H9 (cell line): Measurements from ENCODE around the gene YES1. TPM values are rescaled to one million over a fixed set of nuclear protein-coding genes. Genes with fewer than 3 reads are reported as not detected.

Source experiments
- DNase-seq: peaks from one replicate; pipeline ENCODE4 v3.0.0-alpha.2; 2017
- H2AFZ ChIP-seq: one replicate; pipeline ENCODE4 v1.6.1; 2013; ENCODE audit warnings: mild to moderate bottlenecking, low read length, control low read depth, moderate library complexity
- H2AK5ac ChIP-seq: 2 replicates; pipeline ENCODE4 v1.6.1; 2013; ENCODE audit warnings: low read length, control low read depth, mixed read lengths; ENCODE audit not compliant: insufficient read length
- H2BK120ac ChIP-seq: one replicate; pipeline ENCODE4 v1.6.1; 2013; ENCODE audit warnings: low read depth, mild to moderate bottlenecking, low read length, control low read depth, inconsistent platforms; ENCODE audit not compliant: poor library complexity, severe bottlenecking
- H2BK12ac ChIP-seq: 2 replicates; pipeline ENCODE4 v1.6.1; 2013; ENCODE audit warnings: low read length, control low read depth, mixed read lengths, low read depth; ENCODE audit not compliant: insufficient read length
- H2BK15ac ChIP-seq: 2 replicates; pipeline ENCODE4 v1.6.1; 2013; ENCODE audit warnings: low read depth, low read length, control low read depth
- H2BK20ac ChIP-seq: one replicate; pipeline ENCODE4 v1.6.1; 2013; ENCODE audit warnings: low read depth, mild to moderate bottlenecking, low read length, control low read depth, inconsistent platforms; ENCODE audit not compliant: poor library complexity, severe bottlenecking
- H2BK5ac ChIP-seq: 2 replicates; pipeline ENCODE4 v1.6.1; 2013; ENCODE audit warnings: low read length, control low read depth, mixed read lengths; ENCODE audit not compliant: insufficient read length
- H3K14ac ChIP-seq: 2 replicates; pipeline ENCODE4 v1.6.1; 2013; ENCODE audit warnings: low read length, control low read depth; ENCODE audit not compliant: insufficient read depth
- H3K18ac ChIP-seq: 2 replicates; pipeline ENCODE4 v1.6.1; 2013; ENCODE audit warnings: low read depth, mild to moderate bottlenecking, mixed read lengths, low read length, control low read depth; ENCODE audit not compliant: insufficient read length
- H3K23ac ChIP-seq: 2 replicates; pipeline ENCODE4 v1.6.1; 2013; ENCODE audit warnings: low read length, control low read depth, mixed read lengths, low read depth; ENCODE audit not compliant: insufficient read length
- H3K23me2 ChIP-seq: 2 replicates; pipeline ENCODE4 v1.6.1; 2013; ENCODE audit warnings: low read depth, mild to moderate bottlenecking, mixed read lengths, low read length, control low read depth; ENCODE audit not compliant: insufficient read length, poor library complexity, severe bottlenecking
- H3K27ac ChIP-seq: 2 replicates; pipeline ENCODE4 v1.5.1; 2013; ENCODE audit warnings: low read length, control low read depth, mixed read lengths, low read depth; ENCODE audit not compliant: insufficient read length
- H3K27me3 ChIP-seq: 2 replicates; pipeline ENCODE4 v1.6.1; 2013; ENCODE audit warnings: low read length, control low read depth, inconsistent platforms; ENCODE audit not compliant: insufficient read depth
- H3K4ac ChIP-seq: 2 replicates; pipeline ENCODE4 v1.6.1; 2013; ENCODE audit warnings: low read depth, mild to moderate bottlenecking, control low read depth, inconsistent platforms, low read length, moderate library complexity
- H3K4me1 ChIP-seq: 2 replicates; pipeline ENCODE4 v1.6.1; 2013; ENCODE audit warnings: low read length, control low read depth, inconsistent platforms; ENCODE audit not compliant: insufficient read depth
- H3K4me2 ChIP-seq: 2 replicates; pipeline ENCODE4 v1.6.1; 2013; ENCODE audit warnings: low read length, control low read depth, mixed read lengths; ENCODE audit not compliant: insufficient read length, insufficient read depth
- H3K56ac ChIP-seq: 2 replicates; pipeline ENCODE4 v1.6.1; 2013; ENCODE audit warnings: low read depth, mild to moderate bottlenecking, mixed read lengths, low read length, control low read depth; ENCODE audit not compliant: insufficient read length
- H3K79me1 ChIP-seq: 2 replicates; pipeline ENCODE4 v1.6.1; 2013; ENCODE audit warnings: low read depth, mild to moderate bottlenecking, moderate library complexity, low read length, control low read depth, inconsistent platforms; ENCODE audit not compliant: insufficient read depth, poor library complexity, severe bottlenecking
- H3K79me2 ChIP-seq: 2 replicates; pipeline ENCODE4 v1.6.1; 2013; ENCODE audit warnings: low read length, control low read depth, inconsistent platforms; ENCODE audit not compliant: insufficient read depth
- H3K9ac ChIP-seq: 2 replicates; pipeline ENCODE4 v1.6.1; 2013; ENCODE audit warnings: low read length, control low read depth, mixed read lengths; ENCODE audit not compliant: insufficient read length; ENCODE audit errors: extremely low read depth
- H3K9me3 ChIP-seq: one replicate; pipeline ENCODE4 v1.6.1; 2013; ENCODE audit warnings: low read depth, low read length, inconsistent platforms; ENCODE audit not compliant: control insufficient read depth
- H3T11ph ChIP-seq: one replicate; pipeline ENCODE4 v1.6.1; 2013; ENCODE audit warnings: mild to moderate bottlenecking, low read length, control low read depth, inconsistent platforms
- H4K20me1 ChIP-seq: one replicate; pipeline ENCODE4 v1.6.1; 2013; ENCODE audit not compliant: control insufficient read depth, insufficient read length, insufficient read depth
- H4K5ac ChIP-seq: 2 replicates; pipeline ENCODE4 v1.6.1; 2013; ENCODE audit warnings: low read depth, mild to moderate bottlenecking, mixed read lengths, low read length, control low read depth; ENCODE audit not compliant: insufficient read length
- H4K8ac ChIP-seq: replicated peaks from 2 replicates; pipeline ENCODE4 v1.6.1; 2013; ENCODE audit warnings: low read length, control low read depth, mixed read lengths, low read depth; ENCODE audit not compliant: insufficient read length
- H4K91ac ChIP-seq: 2 replicates; pipeline ENCODE4 v1.6.1; 2013; ENCODE audit warnings: low read depth, mild to moderate bottlenecking, moderate library complexity, mixed read lengths, low read length, control low read depth; ENCODE audit not compliant: insufficient read length
- H3K27ac Mint-ChIP-seq, 3 experiments: 2 replicates in 2 of 3; 3 replicates in 1 of 3; pipeline ENCODE4 v1.8.0; 2020 to 2021; ENCODE audit warnings: mixed read lengths in 3 of 3, mild to moderate bottlenecking in 1 of 3, moderate library complexity in 1 of 3
- H3K27me3 Mint-ChIP-seq: 2 replicates; pipeline ENCODE4 v1.8.0; 2021; ENCODE audit warnings: low read depth, mild to moderate bottlenecking, moderate library complexity, mixed read lengths
- H3K36me3 Mint-ChIP-seq, 3 experiments: 2 replicates in 2 of 3; 3 replicates in 1 of 3; pipeline ENCODE4 v1.8.0; 2020 to 2021; ENCODE audit warnings: low read depth in 3 of 3, mixed read lengths in 3 of 3; ENCODE audit not compliant: insufficient read depth in 1 of 3
- H3K4me1 Mint-ChIP-seq, 2 experiments: 2 replicates each; pipeline ENCODE4 v1.8.0; 2020; ENCODE audit warnings: mixed read lengths in 2 of 2
- H3K4me3 Mint-ChIP-seq, 2 experiments: 2 replicates in 1 of 2; 3 replicates in 1 of 2; pipeline ENCODE4 v1.8.0; 2020 to 2021; ENCODE audit warnings: mild to moderate bottlenecking in 2 of 2, mixed read lengths in 2 of 2, moderate library complexity in 1 of 2
- H3K9me3 Mint-ChIP-seq, 2 experiments: 2 replicates in 1 of 2; 3 replicates in 1 of 2; pipeline ENCODE4 v1.8.0; 2020; ENCODE audit warnings: mild to moderate bottlenecking in 2 of 2, mixed read lengths in 2 of 2, moderate library complexity in 1 of 2
- CTCF ChIP-seq: fragments of 200-600 bp; sonication (generic); conservative IDR thresholded peaks from 3 replicates; pipeline ENCODE4 v1.8.0; 2021; ENCODE audit warnings: antibody characterized with exemption, mild to moderate bottlenecking
- total RNA-seq: library from RNA; stranded (reverse); gene quantifications from 2 replicates; pipeline ENCODE4 v1.2.1, GENCODE V29; 2021

YES1 gene
- total RNA-seq, 1 experiment from 2014 or later: 86.9 TPM

- H4K8ac ChIP-seq: no peak overlapping the region
These were observed 80.9 kb downstream of the YES1 start for GRCh38 chr18:731185-731584.

More at GRCh38 chr18:731185-731584, 80.9 kb downstream of the YES1 start:
- Histone ChIP-seq H2BK12ac (no peak overlapping the region), H2AFZ (no peak overlapping the region), H3K4me1 (no peaks in the 10 kb centered on the region), H3K27ac (no peak overlapping the region), H3K79me2 (no peaks in the 10 kb centered on the region), H4K91ac (no peak overlapping the region), H3K27me3 (no peaks in the 10 kb centered on the region), H3K23ac (no peak overlapping the region), H3K56ac (no peak overlapping the region), H2BK120ac (no peak overlapping the region), H3T11ph (no peak overlapping the region), H4K5ac (no peak overlapping the region), H3K14ac (no peak overlapping the region), H3K79me1 (no peaks in the 10 kb centered on the region), H4K20me1 (no peaks in the 10 kb centered on the region), H2BK5ac (no peak overlapping the region), H3K9ac (no peak overlapping the region), H2BK15ac (no peak overlapping the region), H2BK20ac (no peak overlapping the region), H3K9me3 (no peaks in the 10 kb centered on the region), H3K4ac (no peak overlapping the region), H3K4me2 (no peak overlapping the region), H3K18ac (no peak overlapping the region), H2AK5ac (no peak overlapping the region), H3K23me2 (no peaks in the 10 kb centered on the region)
- H3K9me3 Mint-ChIP-seq: no peaks in the 10 kb centered on the region
- peaks cover 21 to 55% (median 40%) of the 10 kb centered on the region in 3 experiments for H3K36me3 Mint-ChIP-seq
- TF ChIP-seq CTCF: no peak
- no peak overlapping the region for H3K4me3 Mint-ChIP-seq
- H3K4me1 Mint-ChIP-seq: no peaks in the 10 kb centered on the region
- no peak for DNase-seq
- H3K27me3 Mint-ChIP-seq: no peaks in the 10 kb centered on the region
- peak overlapping the region in 1 of 3 experiments; percentile 5; a peak in 1 of 7 replicates for H3K27ac Mint-ChIP-seq
